CD4-positive, alpha-beta memory T cell (primary cell): ENCODE results near the gene AHRR. TPM values are rescaled to one million over a fixed set of nuclear protein-coding genes. Genes with fewer than 3 reads are reported as not detected.

Source experiments
- CTCF ChIA-PET: fragments of 350-600 bp; sonication (Branson Sonifier 250); formaldehyde crosslinking; loops from one replicate; lab custom pipeline; 2021; ENCODE audit warnings: inconsistent platforms; ENCODE audit not compliant: partially characterized antibody; lab: Charles Lee
- POLR2A ChIA-PET: fragments of 350-600 bp; sonication (Branson Sonifier 250); formaldehyde crosslinking; loops from one replicate; lab custom pipeline; 2021; ENCODE audit not compliant: partially characterized antibody; lab: Charles Lee
- DNase-seq, 5 donors: peaks; one replicate each; pipeline versions ENCODE4 v3.0.0 to v3.0.0-alpha.2; 2020 to 2022; ENCODE audit warnings: mixed read lengths in 1 of 5
- H3K27ac ChIP-seq: one replicate; pipeline ENCODE4 v1.7.0; 2013; ENCODE audit warnings: low read depth, low read length
- H3K27me3 ChIP-seq: 2 replicates; pipeline ENCODE4 v1.7.0; 2013; ENCODE audit warnings: mild to moderate bottlenecking, low read length, moderate library complexity; ENCODE audit not compliant: insufficient read depth
- H3K36me3 ChIP-seq: 2 replicates; pipeline ENCODE4 v1.7.0; 2013; ENCODE audit warnings: mild to moderate bottlenecking, low read length, moderate library complexity; ENCODE audit not compliant: insufficient read depth
- H3K4me1 ChIP-seq: 2 replicates; pipeline ENCODE4 v1.7.0; 2013; ENCODE audit warnings: mild to moderate bottlenecking, low read length, moderate library complexity; ENCODE audit not compliant: insufficient read depth
- H3K4me3 ChIP-seq, 2 donors: one replicate each; pipeline ENCODE4 v1.7.0; 2013; ENCODE audit warnings: low read length in 2 of 2, mild to moderate bottlenecking in 1 of 2
- H3K9me3 ChIP-seq, 2 donors: one replicate each; pipeline ENCODE4 v1.7.0; 2013; ENCODE audit warnings: low read length in 2 of 2, control low read depth in 1 of 2; ENCODE audit not compliant: control insufficient read depth in 1 of 2
- H3K27ac Mint-ChIP-seq, 7 donors: one replicate each; pipeline ENCODE4 v1.8.0; 2020 to 2021; ENCODE audit warnings: mixed read lengths in 7 of 7, mild to moderate bottlenecking in 6 of 7, inconsistent platforms in 3 of 7, moderate library complexity in 3 of 7
- H3K27me3 Mint-ChIP-seq, 2 donors: one replicate each; pipeline ENCODE4 v1.8.0; 2020 to 2021; ENCODE audit warnings: mixed read lengths in 2 of 2
- H3K36me3 Mint-ChIP-seq, 2 donors: one replicate each; pipeline ENCODE4 v1.8.0; 2020 to 2021; ENCODE audit warnings: mixed read lengths in 2 of 2, inconsistent platforms in 1 of 2, mild to moderate bottlenecking in 1 of 2
- H3K4me1 Mint-ChIP-seq, 4 donors: one replicate each; pipeline ENCODE4 v1.8.0; 2020 to 2021; ENCODE audit warnings: mixed read lengths in 4 of 4, mild to moderate bottlenecking in 1 of 4
- H3K4me3 Mint-ChIP-seq, 8 donors: one replicate each; pipeline ENCODE4 v1.8.0; 2020 to 2021; ENCODE audit warnings: mixed read lengths in 8 of 8, mild to moderate bottlenecking in 7 of 8, moderate library complexity in 6 of 8, inconsistent platforms in 3 of 8
- H3K9me3 Mint-ChIP-seq, 8 donors: one replicate each; pipeline ENCODE4 v1.8.0; 2020 to 2021; ENCODE audit warnings: mixed read lengths in 8 of 8, mild to moderate bottlenecking in 5 of 8, inconsistent platforms in 3 of 8, moderate library complexity in 1 of 8
- intact Hi-C: fragments of 100-400 bp; cut with micrococcal nuclease; formaldehyde crosslinking; loops from one replicate; pipeline ENCODE4 v1.15.1; 2023
- polyA plus RNA-seq, 2 donors: library from polyadenylated mRNA; unstranded; fragments of 300-500 nt; fragmentation: Illumina TruSeq; gene quantifications; one replicate each; pipeline ENCODE4 v1.2.3, GENCODE V29; 2021
- total RNA-seq, 2 experiments: library from RNA; stranded (reverse); gene quantifications; one replicate each; pipeline ENCODE4 v1.2.3, GENCODE V29; 2021

The AHRR gene
- total and polyA plus RNA-seq, 4 experiments from 2014 or later, result 0.23 to 2.7 (median 0.74) TPM

GRCh38 chr5:449151-449550 is 127.6 kb downstream of the AHRR start:
- ChIA-PET POLR2A (interaction anchor here (0.5 to 1.0 kb wide), 2 partner anchors 15 to 548 kb away, joined by 4 read pairs; no protein-coding TSS in a partner anchor), CTCF (no interaction called here)
- intact Hi-C loops, result loop anchor here (10.0 kb wide), 1 partner anchor 234 kb away; the partner anchor contains the start of genes CCDC127 and SDHA
- no peak for DNase-seq
- peaks cover 74 to 83% of the 10 kb centered on the region in 2 donors for H3K36me3 Mint-ChIP-seq
- H3K27ac Mint-ChIP-seq, result peak overlapping the region in 1 of 7 donors; percentile 58
- peaks cover 72% of the 10 kb centered on the region for H3K36me3 ChIP-seq
- H3K4me3 Mint-ChIP-seq, result no peak overlapping the region
- peaks cover 32% of the 10 kb centered on the region for H3K4me1 ChIP-seq
- H3K9me3 ChIP-seq, result peaks cover 0 to 11% of the 10 kb centered on the region in 2 donors
- peaks cover 36 to 54% (median 46%) of the 10 kb centered on the region in 4 donors for H3K4me1 Mint-ChIP-seq
- H3K27me3 Mint-ChIP-seq, result no peaks in the 10 kb centered on the region
- H3K4me3 ChIP-seq, result no peak overlapping the region
- H3K9me3 Mint-ChIP-seq, result peaks cover 4 to 27% (median 16%) of the 10 kb centered on the region in 8 donors
- H3K27ac ChIP-seq, result no peak overlapping the region
- no peaks in the 10 kb centered on the region for H3K27me3 ChIP-seq

DNA sequence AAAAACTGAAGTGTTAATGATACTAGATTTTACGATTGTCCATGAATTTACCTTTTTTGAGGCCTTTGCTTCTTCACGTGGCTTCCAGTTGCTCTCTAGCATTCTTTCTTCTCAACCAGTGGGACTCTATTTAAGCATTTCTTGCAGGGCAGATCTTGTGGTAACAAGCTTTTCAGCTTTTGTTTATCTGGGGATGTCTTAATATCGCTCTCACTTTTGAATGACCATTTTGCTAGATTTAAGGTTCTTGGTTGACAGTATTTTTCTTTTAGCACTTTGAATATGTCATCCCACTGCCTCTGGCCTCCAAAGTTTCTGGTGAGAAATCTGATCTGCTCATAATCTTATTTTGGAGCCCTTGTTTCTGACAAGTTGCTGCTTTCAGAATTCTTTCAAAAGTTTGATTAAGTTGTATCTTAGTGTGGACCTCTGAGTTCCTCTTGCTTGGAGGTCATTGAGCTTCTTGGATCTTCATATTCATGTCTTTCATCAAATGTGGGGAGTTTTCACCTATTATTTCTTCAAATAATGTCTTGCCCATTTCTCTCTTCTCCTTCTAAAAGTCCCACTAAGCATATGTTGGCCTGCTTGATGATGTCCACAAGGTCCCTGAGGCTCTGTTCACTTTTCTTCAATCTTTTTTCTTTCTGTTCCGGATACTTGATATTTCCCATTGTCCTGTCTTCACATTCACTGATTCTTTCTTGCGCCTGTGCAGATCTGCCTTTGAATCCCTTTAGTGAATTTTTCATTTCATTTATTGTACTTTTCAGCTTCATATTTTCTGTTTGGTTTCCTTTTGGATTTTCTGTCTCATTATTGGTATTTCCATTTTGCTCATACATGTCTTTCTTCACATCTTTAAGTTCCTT is 130.3 kb downstream of the AHRR start:
- intact Hi-C loops, result no loop called here
- peaks cover 0 to 11% of the 10 kb centered on the region in 2 donors for H3K9me3 ChIP-seq
- H3K9me3 Mint-ChIP-seq, result peaks cover 4 to 27% (median 16%) of the 10 kb centered on the region in 8 donors

GRCh38 chr5:452978-453710 is 131.6 kb downstream of the AHRR start:
- ChIA-PET CTCF (interaction anchor here (0.9 to 1.0 kb wide), 2 partner anchors 9 to 265 kb away, joined by 3 to 4 read pairs; no protein-coding TSS in a partner anchor), POLR2A (interaction anchor here (1.1 to 1.6 kb wide), 2 partner anchors 10 to 11 kb away, joined by 3 to 4 read pairs; no protein-coding TSS in a partner anchor)
- Mint-ChIP-seq H3K36me3 (peaks cover 83 to 84% of the 10 kb centered on the region in 2 donors), H3K4me1 (peaks cover 27 to 41% (median 36%) of the 10 kb centered on the region in 4 donors), H3K27me3 (no peaks in the 10 kb centered on the region), H3K4me3 (peak overlapping the region in 2 of 8 donors; percentile 46 to 53), H3K27ac (peak overlapping the region in 6 of 7 donors; percentile 52 to 87 (median 72)), H3K9me3 (peaks cover 4 to 27% (median 16%) of the 10 kb centered on the region in 8 donors)
- DNase-seq, result no peak
- H3K4me3 ChIP-seq, result no peak overlapping the region
- H3K27me3 ChIP-seq, result no peaks in the 10 kb centered on the region
- peaks cover 0 to 11% of the 10 kb centered on the region in 2 donors for H3K9me3 ChIP-seq
- H3K36me3 ChIP-seq, result peaks cover 74% of the 10 kb centered on the region
- intact Hi-C loops, result no loop called here
- no peak overlapping the region for H3K27ac ChIP-seq
- peaks cover 20% of the 10 kb centered on the region for H3K4me1 ChIP-seq

More for the DNA sequence above, 130.3 kb downstream of the AHRR start:
- no peak overlapping the region for H3K4me3 ChIP-seq
- H3K4me1 ChIP-seq, result peaks cover 20% of the 10 kb centered on the region
- no peaks in the 10 kb centered on the region for H3K27me3 ChIP-seq
- Mint-ChIP-seq H3K36me3 (peaks cover 84 to 89% of the 10 kb centered on the region in 2 donors), H3K4me3 (peak overlapping the region in 2 of 8 donors; percentile 9 to 47), H3K27me3 (no peaks in the 10 kb centered on the region), H3K27ac (peak overlapping the region in 4 of 7 donors; percentile 25 to 87 (median 55)), H3K4me1 (peaks cover 27 to 40% (median 36%) of the 10 kb centered on the region in 4 donors)
- H3K36me3 ChIP-seq, result peaks cover 75% of the 10 kb centered on the region
- no peak overlapping the region for H3K27ac ChIP-seq
- POLR2A ChIA-PET, result interaction anchor here (1.1 kb wide), 1 partner anchor 12 kb away, joined by 3 read pairs; no protein-coding TSS in a partner anchor
- DNase-seq, result no peak
- CTCF ChIA-PET, result no interaction called here

GRCh38 chr5:453725-454481 is 132.4 kb downstream of the AHRR start:
- CTCF ChIA-PET, result interaction anchor here (0.9 to 1.0 kb wide), 2 partner anchors 10 to 265 kb away, joined by 3 to 4 read pairs; no protein-coding TSS in a partner anchor
- peaks cover 81 to 84% of the 10 kb centered on the region in 2 donors for H3K36me3 Mint-ChIP-seq
- no peak overlapping the region for H3K27ac ChIP-seq
- H3K4me1 ChIP-seq, result peaks cover 20% of the 10 kb centered on the region
- intact Hi-C loops, result no loop called here
- H3K4me1 Mint-ChIP-seq, result peaks cover 31 to 48% (median 37%) of the 10 kb centered on the region in 4 donors
- H3K27me3 Mint-ChIP-seq, result no peaks in the 10 kb centered on the region
- peak overlapping the region in 4 of 8 donors; percentile 43 to 65 (median 58) for H3K4me3 Mint-ChIP-seq
- POLR2A ChIA-PET, result interaction anchor here (1.6 kb wide), 1 partner anchor 11 kb away, joined by 4 read pairs; no protein-coding TSS in a partner anchor
- peaks cover 74% of the 10 kb centered on the region for H3K36me3 ChIP-seq
- peaks cover 0 to 11% of the 10 kb centered on the region in 2 donors for H3K9me3 ChIP-seq
- no peaks in the 10 kb centered on the region for H3K27me3 ChIP-seq
- H3K9me3 Mint-ChIP-seq, result peaks cover 4 to 27% (median 16%) of the 10 kb centered on the region in 8 donors
- peak overlapping the region in 6 of 7 donors; percentile 23 to 89 (median 52) for H3K27ac Mint-ChIP-seq
- no peak for DNase-seq
- H3K4me3 ChIP-seq, result no peak overlapping the region

GRCh38 chr5:454936-455335 is 133.4 kb downstream of the AHRR start:
- Mint-ChIP-seq H3K36me3 (peaks cover 79 to 84% of the 10 kb centered on the region in 2 donors), H3K4me3 (peak overlapping the region in 1 of 8 donors; percentile 17), H3K27ac (peak overlapping the region in 1 of 7 donors; percentile 8), H3K4me1 (peaks cover 30 to 50% (median 34%) of the 10 kb centered on the region in 4 donors), H3K9me3 (peaks cover 4 to 27% (median 16%) of the 10 kb centered on the region in 8 donors), H3K27me3 (no peaks in the 10 kb centered on the region)
- ChIA-PET CTCF (interaction anchor here (1.0 kb wide), 1 partner anchor 9 kb away, joined by 3 read pairs; no protein-coding TSS in a partner anchor), POLR2A (no interaction called here)
- peaks cover 0 to 11% of the 10 kb centered on the region in 2 donors for H3K9me3 ChIP-seq
- H3K4me1 ChIP-seq, result peaks cover 20% of the 10 kb centered on the region
- no peak for DNase-seq
- intact Hi-C loops, result no loop called here
- H3K27ac ChIP-seq, result no peak overlapping the region
- no peaks in the 10 kb centered on the region for H3K27me3 ChIP-seq
- H3K36me3 ChIP-seq, result peaks cover 75% of the 10 kb centered on the region
- H3K4me3 ChIP-seq, result no peak overlapping the region

DNA sequence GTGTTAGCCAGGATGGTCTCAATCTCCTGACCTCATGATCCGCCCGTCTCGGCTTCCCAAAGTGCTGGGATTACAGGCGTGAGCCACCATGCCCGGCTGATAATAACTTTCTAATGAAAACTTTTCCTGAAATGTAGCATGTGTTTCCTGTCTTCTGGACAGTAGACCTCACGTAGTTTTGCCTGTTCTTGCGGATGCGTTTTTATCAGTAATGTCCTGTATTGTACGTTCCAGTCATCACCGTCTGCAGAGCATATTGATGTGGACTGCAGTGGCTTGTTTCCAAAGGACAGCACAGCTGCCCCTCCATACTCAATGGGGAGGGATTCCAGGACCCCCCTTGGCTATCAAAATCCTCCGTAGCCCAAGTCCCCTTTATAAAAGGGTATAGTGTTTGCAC is 134.3 kb downstream of the AHRR start:
- Histone ChIP-seq H3K27me3 (no peaks in the 10 kb centered on the region), H3K36me3 (peaks cover 78% of the 10 kb centered on the region), H3K27ac (no peak overlapping the region), H3K4me3 (no peak overlapping the region), H3K9me3 (peaks cover 0 to 11% of the 10 kb centered on the region in 2 donors), H3K4me1 (peaks cover 20% of the 10 kb centered on the region)
- intact Hi-C loops, result no loop called here
- Mint-ChIP-seq H3K4me3 (no peak overlapping the region), H3K36me3 (peaks cover 77 to 86% of the 10 kb centered on the region in 2 donors), H3K4me1 (peaks cover 26 to 51% (median 29%) of the 10 kb centered on the region in 4 donors), H3K9me3 (peaks cover 4 to 21% (median 15%) of the 10 kb centered on the region in 8 donors), H3K27ac (no peak overlapping the region), H3K27me3 (no peaks in the 10 kb centered on the region)
- ChIA-PET CTCF (interaction anchor here (1.0 kb wide), 1 partner anchor 9 kb away, joined by 3 read pairs; no protein-coding TSS in a partner anchor), POLR2A (no interaction called here)
- DNase-seq, result no peak
